ENCODE measurements around the gene CD200R1L.

CD200R1L gene

DNA sequence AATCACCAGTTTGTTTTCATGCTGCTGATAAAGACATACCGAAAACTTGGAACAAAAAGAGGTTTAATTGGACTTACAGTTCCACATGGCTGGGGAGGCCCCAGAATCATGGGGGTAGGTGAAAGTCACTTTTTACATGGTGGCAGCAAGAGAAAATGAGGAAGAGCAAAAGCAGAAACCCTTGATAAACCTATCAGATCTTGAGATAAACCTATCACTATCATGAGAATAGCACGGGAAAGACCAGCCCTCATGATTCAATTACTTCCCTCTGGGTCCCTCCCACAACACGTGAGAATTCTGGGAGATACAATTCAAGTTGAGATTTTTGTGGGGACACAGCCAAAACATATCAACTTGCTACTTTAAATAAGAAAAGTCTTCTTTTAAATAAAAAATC is 28.9 kb downstream of the CD200R1L start:
- no peak for DNase-seq

GRCh38 chr3:112817271-112817670 is 29.4 kb downstream of the CD200R1L start:
- no peak for DNase-seq

DNA sequence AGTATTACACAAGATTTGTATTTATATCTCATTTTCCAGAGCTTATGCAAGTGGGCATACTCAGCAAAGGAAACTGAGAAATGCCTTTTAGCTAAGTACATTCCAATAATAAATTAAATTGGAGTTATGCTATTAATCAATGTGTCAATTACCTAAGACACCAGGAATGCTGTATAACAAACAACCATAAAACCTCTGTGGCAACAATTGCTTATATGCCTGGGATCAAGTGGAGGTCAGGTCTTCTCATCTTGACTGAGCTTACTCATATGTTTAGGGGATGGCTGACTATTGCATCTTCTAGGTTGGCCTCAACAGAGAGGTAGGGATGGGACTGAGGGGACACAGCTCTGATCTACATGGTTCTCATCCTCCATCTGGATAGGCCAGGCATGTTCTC is 30.7 kb downstream of the CD200R1L start:
- DNase-seq, result no peak

DNA sequence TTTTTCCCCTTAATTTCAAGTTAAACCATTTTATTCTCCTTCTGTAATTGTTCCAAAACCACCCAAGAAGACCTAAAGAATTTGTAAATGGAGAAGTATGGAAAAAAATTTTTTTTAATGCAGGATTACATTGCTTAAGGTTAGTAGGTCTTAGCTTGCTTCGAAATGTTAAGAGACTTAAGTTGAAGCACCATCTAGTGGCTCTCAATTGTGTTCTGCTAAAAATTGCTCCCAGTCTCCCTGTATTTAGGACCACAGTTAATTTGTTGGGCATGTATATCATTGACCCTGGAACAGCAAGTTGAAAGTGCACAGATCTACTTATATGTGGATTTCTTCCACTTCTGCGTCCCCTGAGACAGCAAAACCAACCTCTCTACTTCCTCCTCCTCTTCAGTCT is 32.4 kb downstream of the CD200R1L start:
- DNase-seq, result no peak

DNA sequence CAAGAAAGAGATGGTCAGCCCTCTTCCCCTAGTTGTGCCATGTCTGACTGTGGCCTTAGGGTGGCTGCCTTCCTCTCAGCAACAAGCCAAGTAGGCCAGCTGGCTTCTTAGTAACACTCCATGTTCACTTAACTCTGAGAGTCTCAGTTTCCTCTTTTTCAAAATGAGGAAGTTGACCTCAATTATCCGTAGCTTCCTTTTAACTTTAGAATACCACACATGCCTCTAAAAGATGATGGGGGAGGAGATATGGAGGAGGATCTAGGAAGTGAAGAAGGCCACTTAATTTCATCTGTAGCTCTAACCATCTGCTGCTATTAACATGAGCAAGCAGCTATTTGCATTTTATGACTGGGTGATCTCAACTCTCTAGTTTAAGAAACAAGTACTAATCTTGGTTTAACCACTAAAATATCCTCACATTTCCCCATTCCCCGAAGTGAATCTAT is 32.9 kb downstream of the CD200R1L start:
- DNase-seq, result no peak

DNA sequence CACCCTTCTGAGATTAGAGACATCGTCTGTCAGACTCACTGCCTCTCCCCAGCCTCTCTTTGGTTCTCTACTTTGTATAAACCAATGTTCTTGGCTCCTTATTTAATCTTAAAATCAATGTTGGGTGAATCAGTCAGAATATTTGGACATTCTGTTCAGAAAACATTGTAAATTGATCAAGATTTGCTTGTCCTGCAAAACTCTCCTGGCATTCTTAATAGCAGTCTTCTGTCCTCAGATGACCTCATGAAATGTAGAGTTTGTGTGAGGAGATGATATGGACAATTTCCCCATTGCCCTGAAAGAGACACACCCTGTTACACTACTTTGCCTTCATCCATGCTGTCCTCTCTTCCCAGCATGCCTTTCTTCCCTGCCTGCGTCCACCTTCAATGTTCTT is 33.6 kb downstream of the CD200R1L start:
- DNase-seq, result no peak

- no peak for DNase-seq
Measured at GRCh38 chr3:112811917-112812660, 34.6 kb downstream of the CD200R1L start.

- no peak for DNase-seq
Measured at GRCh38 chr3:112811131-112811884, 35.4 kb downstream of the CD200R1L start.

DNA sequence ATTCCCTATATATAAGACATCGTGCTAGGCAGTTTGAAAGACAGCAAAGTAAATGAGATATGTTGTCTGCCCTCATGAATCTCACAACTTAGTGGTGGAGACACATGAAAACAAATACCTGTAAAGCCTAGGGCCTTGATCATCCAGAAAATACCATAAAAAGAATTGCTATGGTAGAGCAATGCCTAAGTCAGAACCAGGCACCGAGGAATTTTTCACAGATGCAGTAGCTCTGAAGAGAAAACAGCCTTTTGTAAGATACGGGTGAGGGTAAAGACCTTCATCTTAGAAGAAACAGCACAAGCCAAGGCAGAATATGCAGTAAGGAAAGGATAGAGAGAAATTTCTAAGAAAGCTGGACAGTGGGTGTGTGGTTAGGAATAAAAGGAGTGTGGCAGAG is 36.1 kb downstream of the CD200R1L start:
- DNase-seq, result no peak

- DNase-seq, result no peak
Measured at GRCh38 chr3:112808136-112808535, 38.5 kb downstream of the CD200R1L start.

GRCh38 chr3:112807685-112808084 is 39.0 kb downstream of the CD200R1L start:
- DNase-seq, result no peak

GRCh38 chr3:112806903-112807302 is 39.8 kb downstream of the CD200R1L start:
- DNase-seq, result no peak

DNA sequence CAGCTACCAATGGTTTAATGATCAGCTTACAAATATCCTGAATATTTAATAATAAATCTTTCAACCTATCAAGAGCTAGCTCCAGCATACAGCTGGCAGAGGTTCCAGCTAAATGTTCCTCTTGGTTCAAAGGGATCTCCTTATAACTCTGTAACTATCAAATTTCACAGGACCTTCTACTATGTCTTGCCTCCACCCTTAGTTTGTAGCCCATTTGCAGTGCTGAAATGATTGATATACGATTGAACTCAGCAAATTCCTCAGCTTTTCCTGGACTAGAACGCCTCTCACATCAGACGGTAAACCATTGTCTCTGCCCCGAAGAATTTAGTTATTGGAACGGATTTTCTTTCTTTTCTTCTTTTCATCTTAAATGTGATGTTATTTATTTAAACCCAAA is 41.5 kb downstream of the CD200R1L start:
- DNase-seq, result no peak

DNA sequence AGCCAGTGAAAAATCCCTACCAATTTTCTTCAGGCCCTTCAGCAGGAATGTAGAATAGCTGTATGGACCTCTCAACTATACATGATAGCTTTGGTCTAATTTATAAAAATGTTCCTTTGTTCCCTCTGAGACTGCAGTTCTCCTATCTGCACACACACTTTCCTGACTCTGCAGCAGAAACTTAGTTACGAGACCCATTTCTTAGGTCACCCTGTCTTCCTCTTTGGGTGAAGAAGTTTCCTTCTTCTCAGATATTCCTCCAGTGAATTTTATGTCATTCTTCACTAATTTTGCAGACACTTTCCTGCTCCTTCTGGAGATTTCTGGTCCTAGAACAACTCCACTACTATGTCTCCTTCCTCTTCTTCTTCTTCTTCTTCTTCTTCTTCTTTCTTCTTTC is 42.6 kb downstream of the CD200R1L start:
- no peak for DNase-seq

- no peak for DNase-seq
Measured at GRCh38 chr3:112803467-112803866, 43.2 kb downstream of the CD200R1L start.

DNA sequence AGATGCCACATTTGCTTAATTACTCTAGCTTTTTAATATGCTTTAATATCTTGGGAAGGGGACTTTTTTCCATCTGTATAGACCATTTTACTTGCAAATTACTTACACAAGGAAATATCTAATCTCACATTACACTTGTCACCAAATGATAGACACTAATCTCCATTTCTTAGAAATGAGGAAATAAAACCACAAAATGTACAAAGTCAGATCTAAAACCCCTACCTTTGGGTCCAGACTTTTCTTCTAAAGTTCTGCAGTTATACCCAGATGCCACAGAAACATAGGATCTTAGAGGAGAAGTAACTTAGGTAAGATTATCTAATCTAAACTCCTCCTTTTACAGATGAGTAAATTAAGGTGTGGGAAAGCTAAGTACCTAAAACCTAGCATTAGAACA is 44.3 kb downstream of the CD200R1L start:
- DNase-seq, result no peak

- no peak for DNase-seq
Measured at GRCh38 chr3:112799946-112800345, 46.7 kb downstream of the CD200R1L start.

- no peak for DNase-seq
Measured at GRCh38 chr3:112794622-112795172, 52.0 kb downstream of the CD200R1L start.

GRCh38 chr3:112793326-112794081 is 53.2 kb downstream of the CD200R1L start:
- DNase-seq, result no peak

DNA sequence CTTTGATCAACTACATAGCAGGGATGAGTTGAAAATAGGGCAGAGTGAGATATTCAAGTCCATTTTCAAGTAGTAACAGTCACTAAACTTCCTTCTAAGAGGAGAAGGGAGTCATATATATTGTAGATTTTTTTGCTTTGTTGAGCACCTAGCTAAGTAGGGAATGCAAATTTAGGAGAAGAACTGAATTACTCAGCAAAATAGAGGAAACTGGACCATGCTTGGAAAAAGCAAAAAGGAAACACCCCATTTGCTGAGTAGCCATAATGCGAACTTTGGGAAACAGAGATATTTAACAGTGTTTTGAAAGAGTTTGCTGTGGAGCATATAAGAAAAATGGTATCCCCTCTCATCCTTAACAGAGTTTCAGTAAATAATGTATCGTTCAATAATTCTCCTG is 54.9 kb downstream of the CD200R1L start:
- no peak for DNase-seq

- DNase-seq, result no peak
Measured at GRCh38 chr3:112789787-112790186, 56.9 kb downstream of the CD200R1L start.

GRCh38 chr3:112786881-112787579 is 59.6 kb downstream of the CD200R1L start:
- DNase-seq, result no peak
